DMS153 treated with DMSO at 0.1 percent for 48 hours (cell line): ENCODE measurements around the gene DOCK2.
"Not testable (repeated sequence)": the region's sequence is repeated elsewhere in the genome, so short reads cannot be mapped to it uniquely, and the experiment has no call there.

Source experiments
- DNase-seq: peaks from one replicate; lab custom pipeline; 2025; ENCODE audit not compliant: unreplicated experiment; lab: John Stamatoyannopoulos, UW

DOCK2 gene

GRCh38 chr5:169637085-169637548 is at the start of gene DOCK2:
Gene DOCK2 (plus strand): TSS chr5:169637275. CDS start chr5:169637327, 52 bp downstream.
- no peak for DNase-seq

GRCh38 chr5:169590602-169591001 is 46.5 kb upstream of the DOCK2 start:
- DNase-seq, result no peak

- no peak for DNase-seq
These were observed 45.4 kb upstream of the DOCK2 start for GRCh38 chr5:169591636-169592035.

- no peak for DNase-seq
These were observed 44.0 kb upstream of the DOCK2 start for GRCh38 chr5:169592937-169593650.

- no peak for DNase-seq
These were observed 41.8 kb upstream of the DOCK2 start for GRCh38 chr5:169595172-169595820.

GRCh38 chr5:169599451-169599850 is 37.6 kb upstream of the DOCK2 start:
- DNase-seq, result no peak

GRCh38 chr5:169602535-169602934 is 34.5 kb upstream of the DOCK2 start:
- DNase-seq, result no peak

GRCh38 chr5:169606279-169606678 is 30.8 kb upstream of the DOCK2 start:
- DNase-seq, result no peak

- no peak for DNase-seq
These were observed 29.2 kb upstream of the DOCK2 start for GRCh38 chr5:169607882-169608281.

GRCh38 chr5:169609716-169610115 is 27.4 kb upstream of the DOCK2 start:
- no peak for DNase-seq

GRCh38 chr5:169610606-169611005 is 26.5 kb upstream of the DOCK2 start:
- DNase-seq, result no peak

GRCh38 chr5:169615561-169615960 is 21.5 kb upstream of the DOCK2 start:
- DNase-seq, result no peak

- DNase-seq, result not testable (repeated sequence)
These were observed 12.8 kb upstream of the DOCK2 start for GRCh38 chr5:169624307-169624706.

- DNase-seq, result no peak
These were observed 10.3 kb upstream of the DOCK2 start for GRCh38 chr5:169626779-169627178.

- DNase-seq, result no peak
These were observed 9.5 kb upstream of the DOCK2 start for GRCh38 chr5:169627551-169627950.

GRCh38 chr5:169628892-169629291 is 8.2 kb upstream of the DOCK2 start:
- no peak for DNase-seq

- DNase-seq, result no peak
These were observed 7.1 kb upstream of the DOCK2 start for GRCh38 chr5:169629847-169630548.

- no peak for DNase-seq
These were observed 5.7 kb upstream of the DOCK2 start for GRCh38 chr5:169631360-169631759.

- no peak for DNase-seq
These were observed 4.1 kb upstream of the DOCK2 start for GRCh38 chr5:169632946-169633345.

- DNase-seq, result no peak
These were observed 2.5 kb upstream of the DOCK2 start for GRCh38 chr5:169634606-169635005.

GRCh38 chr5:169635936-169636335 is 1.1 kb upstream of the DOCK2 start:
- no peak for DNase-seq

- DNase-seq, result no peak
These were observed 494 bp upstream of the DOCK2 start for GRCh38 chr5:169636477-169637084.
